WTC11 (cell line): Measurements from ENCODE around the gene EYS.

Experiments used
- CTCF ChIP-seq: fragments of 200-600 bp; IDR thresholded peaks from 2 replicates; pipeline ENCODE4 v1.8.0; 2022; ENCODE audit warnings: antibody characterized with exemption
- E2F4 ChIP-seq: sonication (generic); formaldehyde crosslinking; IDR thresholded peaks from 2 replicates; pipeline ENCODE4 v1.8.1; 2022; ENCODE audit warnings: low read depth, mild to moderate bottlenecking, moderate library complexity, missing genetic modification reagents, borderline replicate concordance
- ETV6 ChIP-seq: sonication (generic); formaldehyde crosslinking; IDR thresholded peaks from 2 replicates; pipeline ENCODE4 v1.8.1; 2022; ENCODE audit warnings: mild to moderate bottlenecking, missing genetic modification reagents
- GABPB1 ChIP-seq: sonication (generic); formaldehyde crosslinking; IDR thresholded peaks from 2 replicates; pipeline ENCODE4 v1.8.1; 2023; ENCODE audit warnings: mild to moderate bottlenecking, missing genetic modification reagents
- IRF2 ChIP-seq: sonication (generic); formaldehyde crosslinking; IDR thresholded peaks from 2 replicates; pipeline ENCODE4 v1.8.0; 2022; ENCODE audit warnings: low read depth, missing genetic modification reagents, borderline replicate concordance
- MAX ChIP-seq: sonication (generic); formaldehyde crosslinking; IDR thresholded peaks from 2 replicates; pipeline ENCODE4 v1.8.0; 2022; ENCODE audit warnings: mild to moderate bottlenecking, missing genetic modification reagents
- MYBL2 ChIP-seq: sonication (generic); formaldehyde crosslinking; IDR thresholded peaks from 2 replicates; pipeline ENCODE4 v1.8.1; 2023; ENCODE audit warnings: mild to moderate bottlenecking, moderate library complexity, missing genetic modification reagents

- no peak for TF ChIP-seq E2F4
- no peak for TF ChIP-seq ETV6
- TF ChIP-seq CTCF: no peak
- TF ChIP-seq MAX (CRISPR knock-in tag): no peak
- no peak for TF ChIP-seq IRF2 (CRISPR knock-in tag)
- TF ChIP-seq MYBL2 (CRISPR knock-in tag): no peak
- TF ChIP-seq GABPB1: no peak
Measured at GRCh38 chr6:65229825-65230224, 477.2 kb downstream of the EYS start.
